HG03097 (cell line): ENCODE results near the gene GSG1L2.

Source experiments
- ATAC-seq: cut with Tn5 transposase; IDR thresholded peaks from one replicate; pipeline ENCODE4 v1.9.1; 2021; ENCODE audit not compliant: unreplicated experiment, low FRiP score

GSG1L2 gene

DNA sequence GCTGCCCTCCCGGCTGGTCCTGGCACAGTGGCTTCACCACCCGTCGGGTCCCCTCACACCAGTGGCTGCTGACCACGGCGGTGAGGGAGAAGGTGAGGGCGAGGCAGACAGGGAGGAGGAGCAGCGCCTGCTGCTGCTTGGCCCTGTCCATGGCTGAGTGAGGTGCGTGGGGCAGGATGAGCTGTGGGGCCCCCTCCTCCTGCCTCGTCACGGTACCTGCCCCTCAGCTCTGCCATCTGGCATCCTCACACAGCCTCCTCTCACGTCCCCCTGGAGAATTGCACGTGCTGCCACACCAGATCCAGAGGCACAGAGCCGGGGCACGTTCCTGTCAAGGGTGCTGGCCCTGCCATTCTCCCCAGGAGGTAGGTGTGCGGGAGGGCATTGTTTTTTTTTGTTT is at the start of gene GSG1L2:
GSG1L2 (minus strand) TSS at position 159 of the 400 bp plus-strand sequence; CDS start at position 151, 8 bp downstream.
- no peak for ATAC-seq

DNA sequence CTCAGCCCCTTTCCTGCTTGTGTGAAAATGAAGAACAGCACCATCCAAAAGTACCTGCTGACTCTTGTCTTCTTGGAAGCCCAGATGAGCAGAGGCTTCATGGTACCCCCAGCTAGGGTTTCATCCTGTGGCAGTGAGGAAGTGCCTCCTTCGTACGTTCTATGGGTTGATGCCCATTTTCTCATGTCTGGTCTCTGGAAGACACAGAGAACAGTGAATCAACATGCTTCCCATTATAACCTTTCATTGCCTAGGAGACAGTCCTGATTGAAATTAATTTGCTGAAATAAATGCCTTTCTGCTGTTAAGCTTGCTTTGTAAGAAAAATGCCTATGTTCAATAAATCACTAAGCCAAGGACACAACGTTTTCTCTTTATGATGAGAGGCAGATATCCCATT is 46.7 kb upstream of the GSG1L2 start:
- ATAC-seq, result no peak

DNA sequence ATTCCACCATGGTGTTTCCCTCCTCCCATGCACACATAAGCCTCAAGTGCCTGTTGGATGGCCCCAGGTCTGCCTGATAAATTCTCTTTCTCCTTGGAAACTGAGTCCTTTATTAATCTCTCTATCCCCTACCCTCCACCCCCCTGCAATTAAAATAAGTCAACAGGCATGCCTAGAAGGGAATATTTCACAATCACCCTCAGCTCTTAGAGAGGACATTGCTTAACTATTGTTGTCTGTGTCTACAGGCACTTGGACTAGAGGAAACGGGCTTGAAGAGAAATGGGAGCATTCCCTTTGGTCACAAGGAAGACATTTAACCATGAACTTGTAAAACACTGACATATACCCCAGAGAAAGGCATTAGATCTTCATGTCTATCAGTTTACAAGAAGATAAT is 43.7 kb upstream of the GSG1L2 start:
- ATAC-seq, result no peak

DNA sequence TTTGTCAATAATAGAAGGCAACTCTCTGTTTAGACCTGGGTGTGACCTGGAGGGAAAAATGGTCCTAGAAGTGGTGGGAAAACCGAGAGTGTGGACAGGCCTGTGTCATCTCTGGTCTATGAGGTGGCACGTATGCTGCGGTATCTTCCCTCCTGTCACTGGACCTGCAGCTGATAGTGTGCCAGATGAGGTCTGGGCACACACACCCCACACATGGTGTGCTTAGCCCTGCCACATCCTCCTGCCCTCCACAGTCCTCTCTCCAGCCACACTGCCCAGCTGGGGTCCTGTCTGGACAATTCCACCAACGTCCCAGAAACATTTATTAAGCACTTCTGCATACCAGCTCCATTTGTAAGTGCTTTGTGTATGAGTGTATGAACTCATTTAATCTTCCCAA is 41.1 kb upstream of the GSG1L2 start:
- no peak for ATAC-seq

- no peak for ATAC-seq
Observed at GRCh38 chr17:9862220-9862619, 40.3 kb upstream of the GSG1L2 start.

GRCh38 chr17:9860851-9861250 is 39.0 kb upstream of the GSG1L2 start:
- ATAC-seq, result no peak

GRCh38 chr17:9859781-9860180 is 37.9 kb upstream of the GSG1L2 start:
- ATAC-seq, result no peak

DNA sequence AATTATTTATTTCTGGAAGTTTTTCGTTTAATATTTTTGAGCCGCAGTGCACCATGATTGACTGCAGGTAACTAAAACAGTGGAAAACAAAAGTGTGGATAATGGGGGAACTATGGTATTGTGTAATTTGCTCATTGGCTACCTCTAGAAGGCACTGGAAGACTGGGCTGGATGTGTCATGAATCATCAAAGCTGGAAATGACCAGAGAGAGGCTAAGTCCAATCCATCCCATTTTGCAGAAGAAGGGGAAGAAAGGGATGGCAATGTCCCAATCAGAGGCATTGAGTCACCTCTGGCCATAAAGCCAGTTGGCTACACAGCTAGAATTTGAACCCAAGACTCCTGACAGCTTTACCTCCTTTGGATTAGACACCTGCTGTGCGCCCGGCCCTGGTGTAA is 33.2 kb upstream of the GSG1L2 start:
- no peak for ATAC-seq

- no peak for ATAC-seq
Observed at GRCh38 chr17:9854255-9854654, 32.4 kb upstream of the GSG1L2 start.

DNA sequence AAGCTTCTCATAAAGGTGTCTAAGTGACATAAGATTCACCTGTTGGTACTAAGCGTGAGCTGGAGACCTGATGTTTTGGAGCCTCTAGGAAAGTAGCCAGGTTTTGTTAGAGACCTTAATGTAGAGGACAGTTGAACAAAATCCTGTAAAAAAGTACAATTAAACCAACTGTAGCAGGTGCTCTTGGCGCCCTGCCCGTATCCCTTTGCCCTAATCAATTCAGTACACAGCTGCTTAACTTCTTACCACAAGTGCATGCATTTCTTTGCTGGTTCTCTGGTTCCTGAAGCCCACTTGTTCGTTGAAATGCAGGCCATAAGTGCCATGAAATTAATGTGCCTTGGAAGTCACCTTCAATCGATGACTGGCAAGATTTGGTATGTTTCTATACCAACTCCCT is 28.3 kb upstream of the GSG1L2 start:
- ATAC-seq, result no peak

DNA sequence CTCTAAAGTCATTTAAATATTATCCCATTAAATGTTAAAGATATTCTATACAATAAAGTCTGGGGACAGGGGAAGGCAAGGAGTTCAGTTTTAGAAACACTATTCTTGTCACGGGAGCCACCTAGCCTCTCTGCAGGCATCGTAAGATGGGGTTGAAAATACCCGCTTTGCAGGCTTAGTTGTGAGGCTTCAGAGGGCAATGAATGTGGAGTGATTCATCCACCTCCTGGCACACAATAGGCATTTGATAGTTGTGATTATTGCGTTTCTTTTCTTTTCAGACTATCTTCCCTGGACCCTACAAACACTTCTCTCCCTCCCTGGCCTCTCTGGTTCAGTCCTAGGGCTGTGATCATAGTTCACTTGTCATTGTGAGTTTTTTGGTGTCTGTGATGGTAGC is 23.4 kb upstream of the GSG1L2 start:
- no peak for ATAC-seq

DNA sequence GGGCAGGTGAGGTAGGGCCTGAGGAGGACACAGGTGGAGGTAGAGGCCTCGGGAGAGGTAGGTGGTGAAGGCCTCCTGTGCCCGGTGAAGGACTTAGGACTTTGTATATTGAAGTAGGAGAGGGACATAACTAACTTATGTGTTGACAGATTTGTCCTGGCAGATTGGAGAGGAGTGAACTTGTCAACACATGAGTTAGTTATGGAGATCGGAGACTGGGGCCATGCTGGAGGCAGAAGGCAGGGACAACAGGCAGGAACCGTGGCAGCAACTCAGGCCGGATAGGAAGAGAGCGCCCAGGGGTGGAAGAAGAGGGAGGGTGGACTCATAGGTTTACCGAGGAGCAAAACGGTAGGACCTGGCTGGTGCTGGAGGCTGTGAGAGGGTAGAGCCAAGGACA is 22.3 kb upstream of the GSG1L2 start:
- ATAC-seq, result no peak

DNA sequence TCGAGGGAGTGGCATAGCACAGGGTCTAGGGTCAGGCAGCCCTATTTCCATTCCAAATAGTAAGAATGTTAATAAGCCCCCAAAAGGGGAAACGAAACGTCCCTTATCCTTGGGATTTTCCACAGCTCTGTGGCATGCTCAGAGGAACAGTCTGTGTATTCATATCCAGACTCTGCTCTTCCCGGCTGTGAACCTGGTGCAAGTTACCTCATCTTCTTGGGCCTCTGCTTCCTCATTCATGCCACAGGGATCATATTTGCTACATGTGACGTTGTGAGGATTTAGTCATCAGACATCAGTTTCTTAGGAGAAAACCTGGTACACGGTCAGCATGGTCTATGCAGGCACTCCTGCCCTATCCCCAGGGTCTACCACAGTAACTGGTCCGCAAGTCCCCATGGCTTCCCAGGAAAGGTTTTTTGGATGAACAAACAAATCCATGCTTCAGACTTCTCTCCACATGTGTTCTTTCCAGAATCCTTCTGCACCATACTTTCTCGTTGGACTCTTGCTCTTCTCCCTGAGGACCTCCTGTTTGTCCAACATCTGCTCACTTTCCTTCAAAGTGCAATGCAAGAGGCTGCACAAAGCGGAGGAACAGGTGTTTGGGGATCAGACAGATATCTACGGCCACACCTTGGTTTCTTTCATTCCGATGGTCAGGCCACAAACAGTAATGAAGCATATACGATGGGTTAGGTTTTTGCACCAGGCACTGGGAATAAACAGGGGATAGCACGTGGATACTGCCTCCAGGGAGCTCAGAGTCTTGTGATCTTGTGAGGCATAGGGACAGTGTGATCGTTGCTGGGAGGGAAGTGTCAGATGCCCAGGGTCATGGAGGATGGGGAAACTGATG is 21.5 kb upstream of the GSG1L2 start:
- ATAC-seq, result no peak

GRCh38 chr17:9842057-9842758 is 20.3 kb upstream of the GSG1L2 start:
- no peak for ATAC-seq

GRCh38 chr17:9839433-9839832 is 17.6 kb upstream of the GSG1L2 start:
- no peak for ATAC-seq

DNA sequence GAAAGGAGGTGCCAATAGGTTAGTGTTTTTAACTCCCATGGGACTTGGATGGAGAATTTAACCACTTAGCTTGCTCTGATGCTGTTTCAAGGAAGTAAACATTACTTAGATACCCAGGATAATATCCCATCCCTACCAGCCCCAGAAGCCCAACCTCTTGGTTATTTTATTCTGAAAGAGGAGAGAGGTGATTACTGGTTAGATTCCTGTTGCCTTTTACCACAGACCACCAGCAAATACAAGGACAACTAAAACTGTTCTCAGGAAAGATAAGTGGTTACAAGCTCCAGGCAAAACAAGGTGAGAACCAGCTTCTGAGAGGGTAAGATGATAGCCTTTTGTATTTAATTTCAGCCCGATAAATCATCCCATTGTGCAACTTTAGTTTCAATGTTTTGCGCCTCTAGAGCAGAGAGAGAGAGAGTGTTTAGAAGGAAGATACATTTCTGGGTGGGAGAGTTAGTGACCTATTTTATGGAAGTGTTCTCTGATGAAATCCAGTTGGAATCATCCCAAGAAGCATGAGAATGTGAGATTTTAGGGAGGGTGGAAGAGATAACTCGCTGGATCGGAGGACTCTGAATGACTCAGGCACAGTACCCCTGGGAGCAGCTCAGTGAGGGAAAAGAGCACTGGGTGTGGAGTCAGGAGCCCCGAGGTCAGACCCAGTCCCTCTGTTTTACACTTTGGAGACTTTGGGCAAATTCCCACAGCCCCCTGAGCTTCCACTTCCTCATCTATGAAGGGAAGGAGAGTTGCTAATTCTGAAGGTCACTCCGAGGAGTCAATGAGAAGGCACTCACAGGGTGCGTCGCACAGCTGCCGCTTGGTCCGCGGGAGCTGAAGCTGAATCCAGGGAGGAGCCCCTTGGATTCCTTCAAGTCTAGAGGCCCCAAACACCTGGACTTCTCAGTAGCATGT is 15.9 kb upstream of the GSG1L2 start:
- ATAC-seq, result no peak

- no peak for ATAC-seq
Observed at GRCh38 chr17:9833922-9834321, 12.0 kb upstream of the GSG1L2 start.

- ATAC-seq, result no peak
Observed at GRCh38 chr17:9830711-9831110, 8.8 kb upstream of the GSG1L2 start.

DNA sequence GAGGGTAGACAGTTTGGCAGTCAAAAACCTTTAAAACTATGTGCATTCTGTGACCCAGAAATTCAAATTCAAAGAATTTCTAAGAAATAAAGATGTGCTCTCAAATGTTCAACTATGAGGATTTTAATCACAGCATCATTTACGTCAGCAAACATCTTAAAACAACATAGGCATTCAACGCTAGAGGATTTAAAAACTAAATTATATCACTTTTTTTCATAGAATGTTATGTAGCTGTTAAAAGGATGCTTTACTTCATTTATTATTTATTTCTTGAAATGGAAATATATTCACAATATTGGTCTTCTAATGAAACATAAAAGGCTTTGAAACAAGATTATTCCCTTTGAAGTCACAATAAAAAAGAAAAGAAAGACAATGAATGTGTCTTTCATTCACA is 7.5 kb upstream of the GSG1L2 start:
- no peak for ATAC-seq

GRCh38 chr17:9828296-9829295 is 6.7 kb upstream of the GSG1L2 start:
- ATAC-seq, result no peak
